Activated gamma-delta T cell treated with Interleukin-2 at 50 U/mL for 16 hours (primary cell): ENCODE measurements around the gene SIPA1L3.
"Not testable (repeated sequence)": the region's sequence is repeated elsewhere in the genome, so short reads cannot be mapped to it uniquely, and the experiment has no call there.

ENCODE experiments used
- DNase-seq: peaks from one replicate; pipeline ENCODE4 v3.0.0-alpha.2; 2020

The SIPA1L3 gene

DNA sequence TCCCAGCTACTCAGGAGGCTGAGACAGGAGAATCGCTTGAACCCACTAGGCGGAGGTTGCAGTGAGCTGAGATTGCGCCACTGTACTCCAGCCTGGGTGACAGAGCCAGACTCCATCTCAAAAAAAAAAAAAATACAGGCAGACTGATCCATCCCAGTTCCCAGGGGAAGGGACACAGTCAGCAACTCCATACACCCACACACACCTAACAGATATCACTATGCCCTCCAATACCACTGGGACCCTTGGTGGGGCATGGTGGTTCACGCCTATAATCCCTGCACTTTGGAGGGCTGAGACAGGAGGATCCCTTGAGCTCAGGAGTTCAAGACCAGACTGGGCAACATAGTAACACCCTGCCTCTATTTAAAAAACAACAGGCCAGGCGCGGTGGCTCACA is 314.4 kb downstream of the SIPA1L3 start:
- no peak for DNase-seq

DNA sequence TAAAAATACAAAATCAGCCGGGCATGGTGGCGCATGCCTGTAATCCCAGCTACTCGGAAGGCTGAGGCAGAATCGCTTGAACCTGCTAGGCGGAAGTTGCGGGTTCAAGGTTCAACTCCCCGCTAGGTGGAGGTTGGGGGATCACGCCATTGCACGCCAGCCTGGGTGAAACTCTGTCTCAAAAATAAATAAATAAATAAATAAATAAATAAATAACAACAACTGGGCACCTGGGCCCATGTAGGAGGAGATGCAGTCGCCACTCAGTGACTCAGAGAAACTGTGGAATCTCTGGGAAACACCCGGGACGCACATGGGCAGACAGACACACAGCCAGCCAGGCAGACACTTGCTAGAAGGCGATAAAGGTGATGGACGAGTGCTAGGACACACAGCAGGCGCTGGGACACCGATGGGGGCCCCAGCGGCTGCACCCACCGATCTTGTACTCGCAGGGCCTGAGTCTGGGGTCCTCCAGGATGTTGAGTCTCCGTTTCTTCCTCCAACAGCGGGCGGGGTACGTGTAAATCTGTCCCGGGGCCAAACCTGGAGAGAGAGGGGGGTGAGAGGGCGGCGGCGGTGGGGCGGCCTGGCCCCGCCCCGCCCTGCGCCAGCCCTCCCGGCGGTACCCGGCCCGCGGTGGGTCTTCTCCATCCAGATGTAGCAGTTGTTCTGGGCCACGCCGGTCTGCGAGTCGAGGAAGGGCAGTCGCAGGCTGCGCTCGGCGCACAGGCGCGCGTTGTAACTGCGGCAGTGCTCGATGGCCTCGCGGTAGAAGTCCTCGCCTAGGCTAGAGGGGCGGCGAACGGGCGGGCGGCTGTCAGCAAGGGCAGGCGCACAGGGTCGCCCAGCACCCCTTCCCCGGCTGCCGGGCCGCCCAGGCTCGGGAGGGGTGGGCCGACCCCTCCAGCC is 315.2 kb downstream of the SIPA1L3 start:
- DNase-seq: no peak

DNA sequence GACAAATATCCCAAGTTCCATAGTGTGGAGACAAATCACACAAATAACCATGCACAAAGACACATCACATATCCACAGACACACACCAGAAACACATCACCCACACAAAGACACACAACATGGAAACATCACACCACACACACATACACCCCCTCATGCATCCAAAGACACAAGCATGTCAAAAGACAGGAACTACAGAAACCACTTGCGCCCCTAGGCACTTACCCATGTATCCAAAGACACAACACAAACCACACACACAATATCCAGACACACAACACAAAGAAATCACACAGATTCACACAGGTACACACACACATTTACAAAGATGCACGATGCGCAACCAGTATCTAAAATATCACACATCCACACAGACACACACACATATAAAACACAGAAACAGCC is 316.1 kb downstream of the SIPA1L3 start:
- DNase-seq: no peak

DNA sequence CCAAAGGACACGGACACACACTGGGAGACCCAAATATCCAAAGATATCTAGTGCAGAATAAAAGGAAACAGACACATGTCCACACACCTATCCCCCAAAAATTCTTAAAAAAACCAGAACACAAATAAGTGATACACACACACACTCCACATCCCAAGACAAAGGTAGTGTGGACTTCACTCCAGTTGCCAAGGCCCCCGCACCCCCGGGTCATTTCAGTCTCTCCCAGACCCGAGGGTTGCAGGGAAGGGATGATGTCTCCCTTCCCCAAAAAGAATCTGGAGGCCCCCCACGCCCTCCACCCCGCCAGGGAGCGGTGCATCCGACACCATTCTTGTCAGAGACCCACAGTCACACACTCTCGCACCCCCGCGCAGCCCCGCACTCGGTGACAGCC is 316.6 kb downstream of the SIPA1L3 start:
- DNase-seq: no peak

DNA sequence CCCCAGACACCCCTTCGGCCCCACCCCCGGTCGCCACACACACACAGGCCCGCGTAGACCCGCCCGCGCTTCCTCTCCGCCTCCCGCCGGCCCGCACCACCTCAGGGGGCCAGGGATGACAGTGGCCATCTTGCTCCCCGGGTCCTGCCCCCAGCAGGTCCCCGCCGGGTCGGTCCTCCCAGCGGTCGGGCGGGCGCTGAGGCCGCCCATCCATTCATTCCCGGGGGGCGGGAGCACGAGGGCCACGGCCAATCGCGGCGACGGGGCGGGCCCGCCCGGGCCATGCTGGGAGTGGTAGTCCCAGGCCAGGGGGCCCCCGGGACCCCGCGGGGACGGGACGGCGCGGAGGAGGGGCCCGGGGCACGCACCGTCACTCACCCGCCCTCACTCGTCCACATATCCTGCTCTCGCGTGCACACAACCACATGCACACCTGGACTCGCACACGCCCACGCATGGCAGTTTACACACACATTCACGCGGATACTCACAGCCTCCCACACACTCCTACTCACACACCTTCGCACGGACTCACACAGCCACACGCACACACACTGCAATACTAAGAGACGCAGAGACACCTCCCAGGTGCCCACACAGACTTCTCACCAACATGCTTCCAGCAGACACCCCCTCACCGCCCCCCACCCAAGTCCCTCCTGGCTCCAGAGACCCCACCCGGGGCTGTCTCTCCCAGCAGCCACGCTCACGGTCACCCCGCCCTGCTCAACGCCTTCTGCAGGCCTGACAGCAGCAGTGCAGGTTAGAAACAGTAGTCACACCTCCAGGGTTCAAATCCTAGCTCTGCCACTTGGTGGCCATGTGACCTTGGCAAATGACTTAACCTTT is 317.2 kb downstream of the SIPA1L3 start, which contains the start of gene DPF1:
DPF1 (minus strand) TSS at position 209 of the 849 bp plus-strand sequence; CDS start at position 129, 80 bp downstream.
- no peak for DNase-seq

DNA sequence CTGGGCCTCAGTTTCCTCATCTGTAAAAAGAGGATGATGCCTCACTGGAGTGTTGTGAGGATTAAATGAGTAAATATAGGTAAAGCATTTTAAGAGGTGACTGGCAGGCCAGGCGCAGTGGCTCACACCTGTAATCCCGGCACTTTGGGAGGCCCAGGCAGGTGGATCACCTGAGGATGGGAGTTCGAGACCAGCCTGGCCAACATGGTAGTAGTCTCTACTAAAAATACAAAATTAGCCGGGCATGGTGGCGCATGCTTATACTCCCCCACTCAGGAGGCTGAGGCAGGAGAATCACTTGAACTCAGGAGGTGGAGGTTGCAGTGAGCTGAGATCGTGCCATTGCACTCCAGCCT is 317.8 kb downstream of the SIPA1L3 start:
- not testable (repeated sequence) for DNase-seq

DNA sequence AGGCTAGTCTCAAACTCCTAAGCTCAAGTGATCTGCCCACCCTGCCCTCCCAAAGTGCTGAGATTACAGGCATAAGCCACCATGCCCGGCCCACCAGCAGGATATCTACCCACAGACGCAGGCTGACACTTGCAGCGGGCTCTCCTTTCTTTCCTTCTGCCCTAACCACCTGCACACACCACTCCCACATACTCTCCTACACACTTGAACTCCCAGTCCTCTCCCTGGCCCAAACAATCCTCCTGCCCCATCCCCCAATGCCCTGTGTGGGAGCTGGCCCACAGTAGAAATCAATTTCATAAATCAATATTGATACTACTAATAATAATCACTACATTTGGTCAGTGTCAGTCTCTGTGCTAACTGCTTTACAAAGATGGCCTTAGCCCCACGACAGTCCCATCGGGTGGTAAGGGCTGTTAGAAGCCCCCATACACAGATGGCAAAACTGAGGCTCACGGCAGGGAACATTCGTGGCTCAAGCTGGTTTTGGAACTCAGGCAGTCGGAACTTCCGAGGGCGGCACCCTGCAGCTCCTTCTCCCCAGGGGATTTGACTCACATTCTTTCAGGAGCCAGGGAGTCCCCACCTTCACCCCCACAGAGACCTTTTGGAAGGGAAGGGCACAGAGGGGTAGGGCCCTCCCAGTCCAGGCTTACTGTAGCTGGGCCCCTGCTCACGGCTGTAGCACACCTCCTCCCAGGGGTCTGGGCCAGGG is 320.4 kb downstream of the SIPA1L3 start:
- DNase-seq: no peak

DNA sequence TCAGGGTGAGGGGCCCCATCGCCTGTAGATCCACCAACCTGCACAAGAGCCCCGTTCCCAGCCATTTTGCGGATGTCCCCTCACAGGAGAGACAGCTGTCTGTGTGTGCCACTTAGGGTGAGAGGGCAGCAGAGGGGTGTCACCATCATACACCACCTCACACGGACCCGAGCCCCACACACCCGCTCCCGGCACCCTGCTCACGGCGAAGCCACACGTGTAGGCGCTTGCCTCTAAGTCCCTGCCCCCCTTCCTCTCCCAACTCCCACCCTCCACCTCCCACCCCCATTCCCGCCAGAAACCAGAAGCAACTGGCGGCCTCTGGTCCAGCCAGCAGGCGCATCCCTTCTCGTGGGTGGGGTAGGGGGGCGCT is 321.0 kb downstream of the SIPA1L3 start:
- no peak for DNase-seq

DNA sequence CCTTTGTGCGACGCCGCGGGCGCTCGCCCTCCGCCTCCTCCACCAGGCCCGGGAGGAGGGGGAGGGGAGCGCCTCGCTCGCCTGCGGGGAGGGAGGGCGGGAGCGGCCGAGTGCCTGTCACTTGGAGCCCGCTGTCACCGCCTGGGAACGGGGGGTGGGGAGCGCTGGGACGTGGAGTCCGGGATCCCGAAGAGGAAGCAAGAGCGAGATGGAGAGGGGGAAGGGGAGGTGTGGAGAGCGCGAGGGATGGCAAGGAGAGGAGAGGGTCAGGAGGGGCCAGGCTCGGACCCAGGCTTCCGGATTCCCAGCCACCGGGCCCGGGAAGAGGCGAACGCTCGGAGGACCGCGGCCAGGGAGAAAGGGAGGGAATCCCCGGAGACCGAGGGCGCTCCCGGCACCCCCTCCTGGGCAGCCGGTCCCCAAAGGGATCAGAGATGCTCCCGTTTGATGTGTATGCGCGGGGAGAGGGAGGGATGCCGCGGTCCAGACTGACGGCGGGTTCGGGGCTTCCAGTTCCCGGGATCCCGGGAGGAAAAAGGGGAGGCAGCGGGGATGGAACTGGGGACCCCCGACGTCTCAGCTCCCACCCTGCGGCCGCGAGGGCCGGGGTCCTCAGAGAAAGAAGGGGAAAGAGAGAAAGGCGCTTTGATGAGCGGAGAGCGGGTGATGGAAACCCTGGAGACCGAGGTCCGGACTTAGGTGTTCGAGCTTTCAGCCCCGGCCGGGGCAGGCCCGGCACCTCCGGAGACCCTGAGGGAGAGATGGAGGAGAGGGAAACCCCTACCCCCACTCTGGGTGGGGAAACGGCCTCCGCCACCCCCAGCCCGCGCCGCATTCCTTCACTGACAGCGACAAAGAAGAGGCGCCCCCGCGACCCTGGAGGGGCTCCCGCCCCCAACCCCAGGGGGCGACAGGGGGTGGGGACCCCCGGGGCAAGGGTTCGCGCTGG is 321.8 kb downstream of the SIPA1L3 start:
- no peak for DNase-seq

DNA sequence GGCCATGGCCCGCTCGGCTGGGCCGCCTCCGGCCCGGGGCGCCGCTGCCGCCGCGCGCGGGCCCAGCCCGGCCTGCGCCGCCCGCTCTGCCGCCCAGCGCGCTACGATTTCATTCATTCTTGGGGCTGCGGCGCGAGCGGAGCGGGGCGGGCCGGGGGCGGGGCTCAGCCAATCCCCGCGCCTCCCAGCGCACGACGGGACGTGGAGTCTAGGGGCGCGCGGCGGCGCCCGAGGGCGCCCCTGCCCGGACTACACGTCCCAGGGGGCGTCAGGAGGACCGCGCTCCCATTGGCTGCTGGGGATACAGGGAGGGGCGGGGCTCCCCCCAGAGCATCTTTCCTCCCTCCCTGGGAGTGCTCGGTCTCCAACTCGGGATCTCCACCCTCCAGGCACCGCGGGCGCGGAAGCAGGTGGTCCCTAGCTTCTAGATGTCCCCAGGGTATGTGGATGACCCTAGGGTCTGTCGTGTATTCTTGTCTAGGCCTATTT is 322.6 kb downstream of the SIPA1L3 start:
- DNase-seq: peak; percentile 35

DNA sequence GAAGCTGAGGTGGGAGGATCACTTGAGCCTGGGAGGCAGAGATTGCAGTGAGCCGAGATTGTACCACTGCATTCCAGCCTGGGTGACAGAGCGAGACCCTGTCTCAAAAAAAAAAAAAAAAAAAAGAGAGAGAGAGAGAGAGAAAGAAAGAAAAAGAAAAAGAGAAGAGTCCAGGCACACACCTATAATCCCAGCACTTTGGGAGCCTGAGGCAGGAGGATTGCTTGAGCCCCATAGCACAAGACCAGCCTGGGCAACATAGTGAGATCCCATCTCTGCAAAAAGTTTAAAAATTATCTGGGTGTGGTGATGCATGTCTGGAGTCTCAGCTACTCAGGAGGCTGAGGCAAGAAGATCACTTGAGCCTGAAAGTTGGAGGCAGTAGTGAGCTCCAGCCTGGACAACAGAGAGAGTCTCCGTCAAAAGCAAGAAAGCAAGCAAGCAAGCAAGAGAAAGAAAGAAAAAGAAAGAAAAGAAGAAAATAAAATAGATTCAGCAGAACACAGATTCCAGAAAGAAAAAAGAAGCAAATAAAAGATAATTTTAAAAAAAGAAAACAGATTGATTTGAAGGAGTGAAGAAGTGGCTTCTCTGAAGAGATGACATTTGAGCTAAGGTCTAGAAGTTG is 323.6 kb downstream of the SIPA1L3 start:
- not testable (repeated sequence) for DNase-seq

DNA sequence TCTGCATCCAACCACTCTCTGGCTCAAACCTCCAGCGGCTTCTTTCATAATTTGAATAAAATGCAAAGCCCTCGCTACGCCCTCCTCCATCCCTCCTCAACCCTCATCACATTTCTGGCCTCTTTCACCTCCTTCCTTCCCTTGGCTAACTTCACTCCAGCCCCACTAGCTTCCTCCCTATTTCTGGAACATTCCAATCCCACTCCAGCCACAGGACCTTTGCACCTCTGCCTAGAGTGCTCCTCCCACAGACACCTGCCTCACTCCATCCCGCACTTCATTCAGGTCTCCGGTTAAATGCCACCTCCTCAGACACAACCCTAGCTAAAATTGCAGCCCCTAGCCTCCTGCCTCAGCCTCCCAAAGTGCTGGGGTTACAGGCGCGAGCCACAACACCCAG is 324.9 kb downstream of the SIPA1L3 start:
- DNase-seq: no peak

DNA sequence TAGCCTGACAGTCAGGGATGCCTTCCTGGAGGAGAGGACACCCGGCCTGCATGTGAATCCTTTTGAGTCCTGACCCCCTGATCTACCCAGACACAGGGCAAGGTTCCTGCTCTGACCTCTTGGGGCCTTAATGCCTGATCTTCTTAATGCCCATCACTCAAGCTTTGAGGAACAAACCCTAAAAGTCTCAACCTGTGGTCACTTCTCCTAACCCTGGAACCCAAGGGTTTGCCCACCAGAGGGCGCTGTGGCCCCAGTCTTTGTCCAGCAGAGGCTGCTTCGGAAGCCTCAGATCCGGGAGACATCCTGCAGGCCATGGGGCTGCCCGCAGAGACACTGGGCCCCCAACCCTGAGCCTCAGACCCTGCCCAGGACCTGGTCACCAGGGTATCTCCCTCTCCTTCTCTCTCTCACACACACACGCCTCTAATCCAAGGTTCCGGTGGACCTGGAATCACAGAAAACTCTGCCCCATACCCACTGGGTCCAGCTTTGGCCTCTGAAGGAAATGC is 326.8 kb downstream of the SIPA1L3 start:
- DNase-seq: peak; percentile 72

DNA sequence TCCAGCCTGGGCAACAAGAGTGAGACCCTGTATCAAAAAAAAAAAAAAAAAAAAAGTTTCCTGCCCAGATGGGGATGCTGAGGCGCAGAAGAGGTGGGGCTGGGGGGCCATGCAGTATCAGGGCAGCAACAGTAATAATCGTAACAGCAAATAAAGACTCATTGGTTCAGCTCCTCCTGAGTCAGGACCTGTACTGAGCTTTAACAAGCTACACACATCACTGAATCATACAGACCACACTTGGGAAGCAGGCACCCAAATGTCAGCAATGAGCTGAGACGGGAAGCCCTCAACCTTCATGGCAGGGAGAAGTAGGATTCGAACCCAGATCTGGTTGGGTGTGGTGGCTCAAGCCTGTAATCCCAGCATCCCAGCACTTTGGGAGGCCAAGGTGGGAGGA is 327.6 kb downstream of the SIPA1L3 start:
- DNase-seq: no peak

DNA sequence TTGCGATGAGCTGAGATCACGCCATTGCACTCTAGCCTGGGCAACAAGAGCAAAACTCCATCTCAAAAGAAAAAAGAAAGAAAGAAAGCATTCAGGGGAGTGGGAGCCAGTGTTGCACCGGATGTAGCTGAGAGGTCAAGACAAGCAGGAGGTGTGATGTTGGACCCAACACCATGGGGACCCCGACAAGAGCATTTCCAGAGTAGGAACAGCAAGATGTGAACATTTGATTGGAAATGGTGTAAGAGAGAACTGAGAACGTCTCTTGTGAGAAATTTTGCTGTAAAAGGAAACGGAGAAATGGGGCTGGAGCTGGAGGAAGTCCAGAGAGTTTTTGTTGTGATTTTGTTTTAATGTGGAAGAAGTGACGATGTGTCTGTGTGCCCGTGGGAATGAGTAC is 332.8 kb downstream of the SIPA1L3 start:
- no peak for DNase-seq

DNA sequence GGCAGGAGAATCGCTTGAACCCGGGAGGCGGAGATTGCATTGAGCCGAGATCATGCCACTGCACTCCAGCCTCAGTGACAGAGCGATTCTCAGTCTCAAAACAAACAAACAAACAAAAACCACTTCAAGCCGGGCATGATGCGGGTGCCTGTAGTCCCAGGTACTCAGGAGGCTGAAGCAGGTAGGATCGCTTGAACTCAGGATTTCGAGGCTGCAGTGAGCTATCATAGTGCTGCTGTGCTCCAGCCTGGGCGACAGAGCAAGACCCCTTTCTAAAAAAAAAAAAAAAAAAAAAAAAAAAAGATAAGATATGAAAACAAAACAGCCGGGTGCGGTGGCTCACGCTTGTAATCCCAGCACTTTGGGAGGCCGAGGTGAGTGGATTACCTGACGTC is 336.3 kb downstream of the SIPA1L3 start:
- no peak for DNase-seq

DNA sequence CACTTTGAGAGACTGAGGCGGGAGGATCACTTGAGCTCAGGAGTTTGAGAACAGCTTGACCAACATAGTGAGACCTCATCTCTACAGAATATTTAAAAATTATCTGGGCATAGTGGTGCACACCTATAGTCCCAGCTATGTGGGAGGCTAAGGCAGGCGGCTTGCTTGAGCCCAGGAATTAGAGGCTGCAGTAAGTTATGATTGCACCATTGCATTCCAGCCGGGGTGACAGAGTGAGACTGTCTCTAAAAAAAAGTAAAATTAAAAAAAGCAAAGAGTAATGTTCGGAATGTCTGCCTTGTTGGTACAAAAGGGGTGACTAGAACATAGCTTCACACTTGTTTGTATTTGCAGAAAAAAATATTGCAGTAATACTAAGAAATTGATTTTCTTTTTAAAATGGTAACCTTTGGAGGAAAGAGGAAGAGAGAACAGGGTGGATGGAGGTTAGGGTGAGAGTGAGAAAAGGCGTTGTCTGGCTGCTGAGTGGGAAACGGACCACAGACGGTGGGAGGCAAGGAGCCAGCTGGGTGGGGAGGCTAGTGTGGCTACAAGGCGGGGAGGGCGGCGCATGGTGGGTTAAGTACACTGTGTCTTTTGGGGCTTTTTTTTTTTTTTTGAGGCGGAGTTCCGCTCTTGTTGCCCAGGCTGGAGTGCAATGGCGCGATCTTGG is 339.0 kb downstream of the SIPA1L3 start:
- no peak for DNase-seq

DNA sequence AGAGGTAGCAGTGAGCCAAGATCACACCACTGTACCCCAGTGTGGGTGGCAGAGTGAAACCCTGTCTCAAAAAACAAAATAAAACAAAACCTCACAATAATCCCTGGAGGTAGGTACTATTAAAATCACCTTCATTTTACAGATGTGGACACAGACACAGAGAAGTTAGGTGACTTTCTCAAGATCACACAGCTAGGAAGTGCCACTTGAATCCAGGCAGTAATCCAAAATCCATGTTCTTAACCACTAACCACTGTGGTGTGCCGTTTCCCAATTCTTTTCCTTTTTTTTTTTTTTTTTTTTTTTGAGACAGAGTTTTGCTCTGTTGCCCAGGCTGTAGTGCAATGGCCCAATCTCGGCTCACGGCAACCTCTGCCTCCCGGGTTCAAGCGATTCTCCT is 340.1 kb downstream of the SIPA1L3 start:
- no peak for DNase-seq

DNA sequence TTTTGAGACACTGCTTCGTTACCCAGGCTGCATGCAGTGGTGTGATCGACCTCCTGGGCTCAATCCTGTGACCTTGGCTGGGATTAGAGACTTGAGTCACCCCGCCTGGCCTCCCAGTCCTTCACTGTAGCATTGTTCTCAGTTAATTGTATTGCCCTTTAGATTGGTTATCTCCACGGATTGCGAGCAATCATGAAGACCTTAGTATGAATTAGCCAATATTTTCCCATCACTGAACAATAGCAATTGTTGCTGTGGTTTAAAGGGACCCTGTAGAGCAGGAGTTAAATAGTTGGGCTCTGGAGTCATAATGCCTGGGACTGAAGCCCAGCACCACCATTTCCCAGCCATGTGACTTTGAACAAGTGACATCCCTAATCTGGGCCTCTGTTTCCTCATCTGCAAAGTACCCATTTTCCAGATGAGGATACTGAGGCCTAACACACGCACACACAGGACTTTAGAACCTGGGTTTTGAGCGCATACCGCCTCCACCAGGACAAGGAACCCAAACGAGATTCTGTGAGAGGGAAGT is 340.8 kb downstream of the SIPA1L3 start:
- no peak for DNase-seq

DNA sequence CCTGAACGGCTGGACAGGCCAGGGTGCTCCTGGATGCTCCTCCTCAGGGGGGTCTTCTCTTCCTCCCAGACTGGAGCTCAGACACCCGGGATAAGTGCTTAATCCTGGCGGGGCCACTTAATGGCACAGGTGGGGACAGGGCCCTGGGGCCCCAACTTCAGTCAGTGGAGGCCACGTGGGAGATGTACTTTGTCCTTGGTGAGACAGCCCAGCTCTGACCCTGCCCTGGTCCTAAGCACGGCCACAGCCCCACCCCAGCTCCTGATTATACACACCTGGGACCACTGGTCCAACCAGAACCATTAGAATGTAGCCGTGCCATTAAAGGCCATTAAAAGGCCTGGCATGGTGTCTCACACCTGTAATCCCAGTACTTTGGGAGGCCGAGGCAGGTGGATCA is 341.4 kb downstream of the SIPA1L3 start:
- no peak for DNase-seq
